ENCODE measurements around the gene WDR72. TPM values are rescaled to one million over a fixed set of nuclear protein-coding genes. Genes with fewer than 3 reads are reported as not detected.
"Not testable (repeated sequence)": the region's sequence is repeated elsewhere in the genome, so short reads cannot be mapped to it uniquely, and the experiment has no call there.

The WDR72 gene
- not detected in 2 replicates for total RNA-seq (2014; rRNA removed)
- not detected for polyA plus RNA-seq (2012)

DNA sequence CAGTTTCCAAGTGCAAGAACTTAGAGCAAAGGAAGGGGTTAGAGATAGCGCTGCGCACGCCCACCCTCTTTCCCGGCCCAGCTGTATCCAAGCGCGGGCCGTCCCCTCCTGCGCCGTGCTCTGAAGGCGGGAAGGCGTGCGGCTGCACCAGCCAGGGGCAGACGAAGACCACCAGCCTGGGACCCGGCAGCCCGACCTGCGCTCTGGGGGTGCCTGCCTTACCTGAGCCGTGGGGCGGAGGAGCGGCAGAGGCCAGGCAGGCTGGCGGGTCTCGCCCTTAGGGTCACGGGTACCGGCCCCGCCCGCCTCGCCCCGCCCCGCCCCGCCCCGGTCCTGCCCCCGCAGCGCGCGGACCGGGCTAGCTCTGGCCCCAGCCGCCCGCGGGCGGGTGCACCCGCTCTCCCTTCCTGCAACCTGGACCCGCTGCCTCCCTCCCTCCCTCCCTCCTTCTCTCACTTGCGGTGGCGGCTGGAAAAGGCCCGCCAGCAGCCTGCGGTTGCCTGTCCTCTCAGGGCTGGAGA, at the start of gene WDR72:
Gene WDR72 (minus strand): TSS at position 253 of the 521 bp plus-strand sequence. CDS start 26,514 bp downstream, outside the sequence.
- no peak for DNase-seq (ENCODE audit: low read depth)

DNA sequence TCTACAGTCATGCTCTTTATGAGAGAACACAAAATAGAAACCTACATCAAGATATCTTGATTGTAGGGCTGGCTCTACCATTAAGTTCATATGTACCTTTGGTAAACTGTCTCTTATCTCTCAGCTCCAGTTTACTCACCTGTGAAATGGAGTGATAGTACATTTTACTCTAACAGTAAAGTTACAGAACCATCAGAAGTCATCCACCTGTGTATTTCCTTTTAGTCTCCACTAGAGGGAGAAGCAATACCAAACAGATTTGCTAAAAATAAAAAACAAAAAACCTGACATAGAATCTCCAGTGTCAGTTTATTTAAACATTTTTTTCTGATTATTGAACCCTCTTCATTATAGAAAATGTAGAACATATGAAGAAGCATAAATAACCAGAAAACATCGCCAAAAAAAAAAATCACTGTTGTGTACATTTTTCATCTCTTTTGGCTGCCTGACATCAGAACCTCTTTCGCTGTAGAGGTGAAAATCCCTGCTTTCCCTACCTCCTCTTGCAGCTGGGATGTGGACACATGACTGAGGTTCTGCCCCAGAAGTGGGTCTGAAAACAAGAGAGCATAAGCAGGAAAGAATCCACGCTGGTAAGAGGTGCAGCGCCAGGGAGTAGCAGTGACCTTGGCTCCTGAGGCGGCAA, 48.7 kb upstream of the WDR72 start:
- peak; percentile 0 for DNase-seq (ENCODE audit: low read depth)

DNA sequence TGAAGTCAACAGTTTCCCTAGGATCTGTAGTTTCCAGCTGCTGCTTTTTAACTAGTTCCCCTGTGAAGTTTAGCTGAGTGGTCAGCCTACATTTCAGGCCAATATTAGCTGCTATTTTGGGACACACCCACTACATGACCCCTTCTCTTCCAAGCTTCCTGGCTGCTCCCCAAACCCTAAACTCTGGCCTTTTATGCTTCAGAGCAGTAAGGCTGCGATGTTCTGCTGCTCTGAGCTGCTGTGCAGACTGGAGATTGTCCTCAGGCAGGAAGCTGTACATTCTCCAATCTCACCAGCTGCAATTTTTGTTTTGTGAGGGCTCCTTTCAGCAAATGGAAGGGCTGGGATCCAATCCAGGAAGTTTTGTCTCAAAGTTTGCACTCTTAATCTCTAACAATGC, 48.0 kb upstream of the WDR72 start:
- no peak for DNase-seq (ENCODE audit: low read depth)

DNA sequence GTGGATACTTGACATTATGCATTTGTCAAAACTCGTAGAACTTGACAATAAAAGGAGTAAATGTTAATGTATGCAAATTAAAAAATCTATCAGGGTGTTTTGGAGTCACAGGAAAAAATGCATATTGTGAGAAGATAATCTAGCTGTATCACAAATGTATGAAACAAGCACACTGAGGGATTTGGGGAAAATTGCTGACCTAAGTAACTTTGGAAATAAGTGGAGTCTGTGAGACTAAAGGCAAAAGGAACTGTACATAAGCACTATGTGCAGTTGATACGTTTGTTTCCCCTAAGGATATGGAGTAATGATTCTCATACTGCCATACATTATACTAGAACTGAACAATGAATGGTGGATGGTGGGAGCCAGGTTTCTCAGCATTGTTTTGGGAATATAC, 43.2 kb upstream of the WDR72 start:
- no peak for DNase-seq (ENCODE audit: low read depth)

DNA sequence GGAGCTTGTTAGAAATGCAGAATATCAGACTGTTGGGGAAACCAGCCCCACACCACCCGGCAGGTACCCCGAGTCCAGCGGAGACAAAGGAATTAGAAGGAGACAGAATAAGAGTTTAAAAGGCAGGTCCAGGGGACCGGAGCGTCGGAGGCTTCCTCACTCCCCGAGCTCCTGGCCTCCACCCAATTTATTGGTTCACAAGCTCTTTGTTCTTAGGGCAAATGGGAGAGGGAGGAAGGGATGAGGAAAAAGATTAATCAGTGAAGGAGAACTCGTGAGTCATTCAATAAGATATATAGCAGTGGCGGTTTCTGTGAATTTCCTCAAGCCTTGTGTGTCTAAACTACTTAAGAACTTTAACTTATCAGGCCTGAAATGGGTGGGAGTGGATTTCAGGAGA, 32.1 kb upstream of the WDR72 start:
- DNase-seq (ENCODE audit: low read depth): no peak

DNA sequence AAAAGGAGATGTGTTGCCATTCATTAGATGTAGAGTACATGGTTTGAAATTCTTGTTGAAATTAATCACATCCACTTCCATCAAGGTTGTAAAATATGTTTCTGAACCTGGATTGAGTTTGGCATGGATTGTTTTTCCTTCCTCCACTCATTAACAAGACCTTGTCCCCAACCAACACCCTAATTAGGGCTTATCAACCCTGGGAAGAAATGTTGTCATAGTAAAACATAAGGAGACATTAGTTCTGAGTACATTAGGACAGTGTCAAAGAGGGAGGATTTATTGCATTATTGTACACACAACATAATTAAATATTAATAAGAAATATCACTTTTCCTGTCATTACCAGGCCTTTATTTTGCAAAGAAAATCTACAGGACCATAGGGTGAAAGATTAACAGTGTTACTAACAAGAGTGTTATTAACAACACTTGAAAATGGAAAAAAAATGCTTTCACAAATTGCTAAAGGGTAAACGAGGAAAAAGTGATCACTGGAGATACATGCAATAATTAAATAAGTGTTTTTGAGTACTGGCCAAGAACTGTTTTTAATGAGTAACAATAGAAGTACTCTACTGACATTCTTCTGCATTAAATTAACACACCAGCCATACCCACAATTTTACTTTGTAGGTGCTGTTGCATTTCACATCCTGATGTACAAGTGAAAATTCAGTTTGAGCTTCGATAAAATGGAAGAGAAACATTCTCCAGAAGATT, 30.4 kb upstream of the WDR72 start:
- DNase-seq (ENCODE audit: low read depth): no peak

DNA sequence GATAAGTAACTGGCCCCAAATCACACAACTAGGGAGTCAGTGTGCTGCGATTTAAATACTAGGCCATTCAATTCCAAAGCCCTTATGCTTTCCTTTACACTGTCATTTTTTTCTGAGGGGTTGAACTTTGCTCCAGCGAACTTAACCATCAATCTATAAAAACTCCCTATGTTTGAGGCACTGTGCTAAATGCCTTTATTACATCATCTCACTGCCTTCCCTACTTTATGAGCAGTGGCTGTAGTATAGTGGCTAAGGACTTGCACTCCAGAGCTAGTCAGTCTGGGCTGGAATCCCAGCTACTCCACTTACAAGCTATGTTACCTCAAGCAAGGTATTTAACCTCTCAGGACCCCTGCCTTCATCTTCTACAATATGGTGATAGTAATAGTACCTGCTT, 26.9 kb upstream of the WDR72 start:
- no peak for DNase-seq (ENCODE audit: low read depth)

DNA sequence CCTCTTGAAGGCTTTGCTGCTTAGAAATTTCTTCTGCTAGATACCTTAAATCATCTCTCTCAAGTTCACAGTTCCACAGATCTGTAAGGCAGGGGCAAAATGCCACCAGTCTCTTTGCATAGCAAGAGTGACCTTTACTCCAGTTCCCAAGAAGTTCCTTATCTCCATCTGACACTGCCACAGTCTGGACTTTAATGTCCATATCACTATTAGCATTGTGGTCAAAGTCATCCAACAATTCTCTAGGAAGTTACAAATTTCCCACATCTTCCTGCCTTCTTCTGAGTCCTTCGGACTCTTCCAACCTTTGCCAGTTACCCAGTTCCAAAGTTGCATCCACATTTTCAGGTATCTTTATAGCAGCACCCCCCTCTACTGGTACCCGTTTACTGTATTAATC, 25.8 kb upstream of the WDR72 start:
- DNase-seq (ENCODE audit: low read depth): not testable (repeated sequence)

DNA sequence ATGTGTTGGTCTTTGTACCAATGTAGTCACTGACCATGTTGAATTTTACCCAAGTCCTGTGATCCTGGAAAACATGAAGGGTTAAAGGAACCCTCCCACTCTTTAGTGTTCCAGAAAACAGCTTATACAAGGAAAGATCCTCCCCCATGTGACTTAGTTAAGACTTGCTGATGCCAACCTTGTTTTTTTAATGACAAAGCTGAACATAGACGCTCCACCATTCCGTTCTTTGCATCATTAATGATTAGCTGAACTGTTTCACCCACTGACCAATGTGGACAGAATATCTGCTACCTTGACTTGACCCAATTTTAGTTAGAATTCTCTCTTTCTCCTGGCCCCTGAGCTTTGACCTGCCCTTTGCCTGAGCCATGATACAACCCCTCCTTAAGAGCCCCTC, 3.5 kb upstream of the WDR72 start:
- DNase-seq (ENCODE audit: low read depth): no peak

DNA sequence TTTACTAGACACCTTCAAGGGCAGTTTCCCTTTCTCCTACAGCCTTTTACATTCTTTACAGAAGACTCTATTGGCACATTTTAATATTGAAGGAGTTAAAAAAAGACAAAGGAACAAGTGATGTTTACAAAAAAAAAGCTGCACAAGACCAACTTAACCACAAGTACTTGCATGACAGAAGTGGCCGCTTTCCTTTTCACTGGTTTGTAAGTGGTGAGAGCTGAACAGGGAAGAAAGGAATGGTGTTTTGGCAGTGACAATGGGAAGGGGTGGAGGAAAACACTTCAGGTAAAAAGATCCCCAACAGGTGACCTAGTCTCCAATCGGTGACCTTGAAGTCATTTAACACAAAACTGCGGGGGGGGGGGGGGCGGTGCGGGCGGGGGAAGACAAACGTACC, 1.1 kb downstream of the WDR72 start:
- DNase-seq (ENCODE audit: low read depth): no peak

DNA sequence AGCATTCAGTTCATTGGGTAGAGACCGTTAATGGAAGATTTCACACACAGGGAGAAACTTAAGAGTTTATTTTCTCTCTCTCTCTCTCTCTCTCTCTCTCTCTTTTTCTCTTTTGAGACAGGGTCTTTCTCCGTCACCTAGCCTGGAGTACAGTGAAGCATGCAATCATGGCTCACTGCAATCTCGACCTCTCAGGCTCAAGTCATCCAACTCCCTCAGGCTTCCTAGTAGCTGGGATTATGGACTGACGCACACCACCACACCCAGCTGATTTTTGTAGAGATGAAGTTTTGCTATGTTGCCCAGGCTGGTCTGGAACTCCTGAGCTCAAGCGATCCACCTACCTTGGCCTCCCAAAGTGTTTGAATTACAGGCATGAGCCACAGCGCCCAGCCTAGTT, 1.6 kb downstream of the WDR72 start:
- no peak for DNase-seq (ENCODE audit: low read depth)

DNA sequence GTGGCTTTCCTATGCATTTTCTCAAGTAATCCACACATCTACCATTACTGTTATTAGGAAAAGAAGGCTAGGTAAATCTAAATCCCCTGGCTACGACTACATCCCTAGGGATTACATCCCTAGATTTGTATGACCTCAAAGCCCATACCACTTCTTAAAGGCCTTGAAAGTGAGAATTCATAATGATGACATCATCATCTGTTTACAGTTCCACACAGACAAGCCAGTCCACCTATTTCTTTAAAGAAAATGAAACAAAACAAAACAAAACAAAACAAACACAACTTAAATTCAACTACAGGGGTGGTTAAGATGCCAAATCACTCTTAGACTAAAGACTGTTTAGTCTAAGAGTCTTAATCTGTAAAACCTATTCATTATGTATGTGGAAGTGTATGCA, 5.7 kb downstream of the WDR72 start:
- no peak for DNase-seq (ENCODE audit: low read depth)

DNA sequence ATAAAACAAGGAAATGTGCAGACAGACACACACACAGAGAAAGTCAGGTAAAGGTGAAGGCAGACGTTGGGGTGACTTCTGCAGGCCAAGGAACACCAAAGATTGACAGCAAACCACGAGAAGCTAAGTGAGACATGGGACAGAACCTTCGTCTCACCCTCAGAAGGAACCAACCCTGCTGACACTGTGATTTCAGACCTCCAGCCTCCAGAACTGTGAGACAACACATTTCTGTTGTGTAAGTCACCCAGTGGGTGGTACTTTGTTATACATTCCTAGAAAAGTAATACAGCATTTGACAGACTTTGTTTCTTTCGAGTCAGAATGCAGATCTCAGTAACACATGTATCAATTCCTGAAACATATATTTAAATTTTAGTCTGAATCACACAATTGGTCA, 7.1 kb downstream of the WDR72 start:
- DNase-seq (ENCODE audit: low read depth): no peak

DNA sequence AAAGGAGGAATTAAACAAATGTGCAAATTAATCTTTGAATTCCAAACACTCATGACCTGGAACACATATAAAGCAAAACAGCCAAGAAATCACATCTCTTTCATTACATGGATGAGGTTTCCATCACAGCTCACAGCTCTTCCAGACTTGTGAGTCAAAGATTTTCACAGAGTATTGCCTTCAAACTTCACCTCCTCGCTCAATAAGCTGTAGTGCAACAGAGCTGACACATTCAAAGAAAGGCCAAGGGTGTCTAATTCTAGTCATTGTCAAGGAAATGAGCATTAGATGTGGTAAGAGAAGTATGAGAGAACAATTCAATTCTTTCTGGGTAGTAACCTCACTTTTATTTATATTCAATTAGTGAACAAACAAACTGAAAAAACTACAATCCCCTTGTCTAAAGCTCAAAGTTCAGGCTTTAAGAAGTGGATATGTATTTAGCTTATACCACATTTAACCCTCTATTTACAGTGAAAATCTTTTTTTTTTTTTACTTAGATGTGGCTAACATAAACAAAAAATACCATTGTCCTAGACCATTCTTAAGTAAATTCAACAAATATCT, 11.9 kb downstream of the WDR72 start:
- DNase-seq (ENCODE audit: low read depth): no peak

DNA sequence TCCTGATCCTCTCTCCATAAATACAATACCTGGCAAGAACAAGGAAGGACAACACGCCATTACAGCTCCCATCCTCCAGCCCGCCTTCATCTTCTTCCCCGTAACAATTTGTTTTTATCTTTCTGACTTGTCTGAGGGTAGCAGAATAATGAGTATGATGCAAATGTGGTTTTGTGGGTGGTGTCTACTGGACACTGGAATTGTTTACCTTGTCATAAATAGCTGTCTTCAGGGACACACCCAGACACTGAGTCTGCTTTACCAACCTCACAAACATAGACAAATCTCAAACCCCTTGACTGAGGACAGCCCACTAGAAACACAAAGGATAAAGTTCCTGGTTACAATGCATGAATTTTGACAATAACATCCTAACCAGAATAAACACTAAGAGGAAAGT, 13.4 kb downstream of the WDR72 start:
- DNase-seq (ENCODE audit: low read depth): no peak

DNA sequence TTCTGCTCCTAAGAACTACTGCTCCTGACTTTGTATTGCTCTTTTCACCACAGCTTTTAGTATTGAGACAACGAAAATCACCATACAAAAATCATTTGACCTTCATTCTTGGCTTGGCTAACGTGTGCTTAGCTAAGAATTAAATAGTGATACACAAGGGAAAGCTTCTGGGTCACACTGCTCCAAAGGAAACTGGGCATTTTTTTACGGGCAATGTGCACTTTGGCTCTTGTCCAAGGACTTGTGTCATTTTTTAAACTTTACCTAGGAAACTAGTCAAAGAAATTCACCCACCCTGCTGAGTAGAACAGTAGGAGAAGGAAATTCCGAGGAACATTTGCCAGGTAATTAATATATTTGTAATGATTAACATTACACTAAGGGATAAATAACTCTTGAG, 19.8 kb downstream of the WDR72 start:
- DNase-seq (ENCODE audit: low read depth): no peak

DNA sequence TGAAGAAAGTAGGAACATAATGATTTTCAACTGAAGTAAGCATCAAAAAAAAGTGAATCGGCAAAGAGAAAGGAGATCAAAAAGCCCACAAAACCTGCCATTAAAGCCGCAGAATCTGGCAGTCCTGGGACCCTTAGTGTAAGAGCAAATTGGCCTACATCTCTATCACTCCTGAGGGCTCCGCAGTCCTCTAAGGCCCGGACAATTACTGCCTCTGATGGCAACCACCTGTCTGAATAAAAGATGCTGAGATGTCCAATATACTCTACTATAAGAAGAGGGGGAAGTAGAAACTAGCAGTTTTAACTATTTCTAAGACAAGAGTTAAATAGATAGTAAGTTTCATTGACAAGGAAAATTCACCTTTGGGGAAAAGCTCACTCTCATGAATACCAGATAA, 20.3 kb downstream of the WDR72 start:
- DNase-seq (ENCODE audit: low read depth): no peak

DNA sequence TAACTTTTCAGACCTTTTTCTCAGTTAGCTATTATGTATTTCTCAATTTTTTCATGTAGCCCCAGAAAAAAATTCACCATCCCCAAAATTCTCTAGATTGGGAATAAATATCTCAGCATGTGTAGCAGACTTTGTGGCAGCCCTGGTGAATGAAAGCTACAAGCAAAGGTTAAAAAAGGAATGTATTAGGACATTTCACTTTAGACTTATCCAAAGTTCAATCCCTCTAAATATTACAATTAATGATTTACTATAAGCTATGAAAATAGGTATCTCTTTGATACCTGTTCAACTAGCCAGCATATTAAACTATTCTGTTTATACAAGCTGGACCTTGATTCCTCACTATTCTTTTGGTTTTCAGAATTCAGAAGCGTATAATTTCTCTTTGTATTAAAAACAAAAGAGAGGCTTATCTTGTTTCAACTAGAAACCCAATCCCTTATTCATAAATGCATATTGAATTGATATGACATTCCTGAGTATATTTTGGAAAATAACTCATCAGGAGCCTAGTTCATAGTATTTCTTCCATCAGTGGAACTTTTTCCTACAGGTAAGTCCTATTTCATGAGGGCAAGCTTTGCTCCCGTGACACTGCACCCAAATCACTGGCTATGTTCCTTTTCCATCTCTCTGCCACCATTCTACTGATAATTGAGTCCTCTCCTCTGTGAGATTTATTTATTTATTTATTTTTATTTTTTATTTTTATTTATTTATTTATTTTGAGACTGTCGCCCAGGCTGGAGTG, 38.0 kb downstream of the WDR72 start:
- DNase-seq (ENCODE audit: low read depth): no peak

DNA sequence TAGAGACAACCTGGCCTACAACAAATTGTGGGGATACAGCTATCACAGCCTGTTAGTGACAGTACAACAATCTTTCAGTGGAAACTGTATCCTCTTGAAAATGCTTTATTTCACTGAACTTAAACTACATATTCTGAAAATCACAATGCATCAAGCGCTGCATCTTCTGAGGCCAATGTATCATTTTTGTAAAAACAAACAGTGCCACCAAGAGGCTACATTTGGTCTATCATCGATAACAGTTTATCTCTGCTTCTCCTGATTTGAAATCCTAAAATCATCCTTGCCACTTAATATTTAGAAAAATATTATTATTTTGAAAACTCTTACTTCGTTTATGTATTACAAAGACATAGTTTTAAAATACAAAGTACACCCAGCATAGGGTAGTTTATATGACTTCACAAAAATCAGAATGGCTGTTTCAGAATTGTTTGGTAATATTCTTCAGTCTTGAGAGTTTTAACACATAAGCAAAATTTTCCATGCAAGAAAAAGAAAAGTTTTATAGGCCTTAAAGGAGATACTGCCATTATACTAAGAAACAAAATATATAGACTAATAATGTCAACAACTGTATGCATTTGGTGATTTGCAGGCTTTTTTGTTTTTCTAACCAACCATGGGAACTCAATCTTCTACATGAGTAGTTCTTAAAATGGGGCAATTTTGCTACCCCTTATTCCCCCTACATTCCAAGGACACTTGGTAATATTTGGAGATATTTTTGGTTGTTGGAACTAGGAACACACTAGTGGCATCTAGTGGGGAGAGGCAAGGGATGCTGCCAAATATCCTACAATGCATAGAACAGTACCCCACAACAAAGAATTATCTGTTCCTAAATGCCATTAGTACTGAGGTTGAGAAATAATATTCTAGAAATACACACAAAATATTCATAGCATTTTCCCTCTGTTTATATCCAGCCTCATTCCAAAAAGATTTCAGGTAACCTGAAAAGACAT, 42.3 kb downstream of the WDR72 start:
- DNase-seq (ENCODE audit: low read depth): no peak

DNA sequence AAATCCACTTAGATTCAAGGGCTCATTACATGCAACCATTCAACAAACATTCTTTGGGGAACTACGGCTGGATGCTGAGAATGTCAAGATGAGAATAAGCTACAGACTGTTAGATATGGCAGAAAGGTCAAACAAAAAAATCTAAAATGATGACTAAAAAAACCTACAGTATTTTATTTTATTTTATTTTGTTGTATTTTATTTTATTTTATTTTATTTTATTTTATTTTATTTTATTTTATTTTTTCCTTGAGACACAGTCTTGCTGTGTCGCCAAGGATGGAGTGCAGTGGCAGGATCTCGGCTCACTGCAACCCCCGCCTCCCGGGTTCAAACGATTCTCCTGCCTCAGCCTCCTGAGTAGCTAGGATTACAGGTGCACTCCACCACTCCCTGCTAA, 46.2 kb downstream of the WDR72 start:
- no peak for DNase-seq (ENCODE audit: low read depth)

DNA sequence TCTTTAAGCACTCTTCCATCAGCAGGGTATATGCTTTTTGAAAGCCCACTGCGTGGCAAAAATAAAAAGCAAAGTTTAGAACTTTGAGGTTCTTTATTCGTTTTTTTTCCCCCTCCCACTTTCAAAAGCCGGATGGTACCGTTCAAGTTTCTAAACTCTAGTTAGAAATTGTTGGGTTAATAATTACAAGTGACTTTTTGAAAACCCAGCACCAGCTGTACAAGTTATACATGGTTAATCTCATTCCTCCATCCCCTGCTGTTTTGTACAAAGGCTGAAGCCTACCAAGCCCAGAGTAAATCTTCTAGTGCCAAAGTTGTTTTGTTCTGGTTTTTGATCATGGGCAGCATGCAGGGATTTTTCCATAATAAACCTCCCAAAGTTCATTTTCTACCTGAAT, 48.6 kb downstream of the WDR72 start:
- DNase-seq (ENCODE audit: low read depth): no peak

Data from LHCN-M2 (cell line).